ENCODE data around the gene TMEM63C.

DNA sequence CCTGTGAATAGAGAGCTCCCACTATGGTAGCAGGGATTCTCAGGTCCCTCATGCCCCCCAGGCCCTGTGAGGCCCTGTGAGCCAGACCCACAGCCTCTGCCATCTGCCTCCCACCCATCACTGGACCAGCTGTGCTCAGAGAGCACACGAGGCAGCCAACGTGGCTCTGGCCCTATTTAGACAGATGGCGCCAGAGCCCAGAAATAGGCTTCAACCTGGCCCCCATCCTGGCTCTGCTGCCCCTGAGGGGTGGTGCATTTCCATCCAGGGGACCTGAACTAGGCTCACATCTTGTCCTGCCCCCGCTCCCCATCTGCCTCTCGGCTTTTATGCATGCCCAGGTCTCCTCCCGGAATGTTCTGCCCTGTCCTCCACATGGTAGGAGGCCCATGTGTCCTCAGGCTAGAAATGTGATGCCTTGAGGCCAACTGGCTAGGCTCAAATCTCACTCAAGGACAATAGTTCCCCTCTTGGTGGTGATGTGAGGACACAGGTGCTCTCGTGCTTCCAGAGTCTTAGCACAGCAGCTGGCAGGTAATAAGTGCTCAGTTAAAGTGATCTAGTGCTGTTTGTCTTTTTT is 18.9 kb downstream of the TMEM63C start:
- TF ChIP-seq POLR2AphosphoS5 (IDR thresholded peaks at IDR 0.05; ENCODE audit: low read depth, low read length) (no peak), TAF1 (IDR thresholded peaks at IDR 0.05; ENCODE audit: borderline replicate concordance, low read depth, low read length) (no peak)
